Measurements from ENCODE around the gene TFDP3. TPM values are rescaled to one million over a fixed set of nuclear protein-coding genes. Genes with fewer than 3 reads are reported as not detected.

Gene TFDP3
- total RNA-seq, 2 experiments from 2014 or later, result not detected

DNA sequence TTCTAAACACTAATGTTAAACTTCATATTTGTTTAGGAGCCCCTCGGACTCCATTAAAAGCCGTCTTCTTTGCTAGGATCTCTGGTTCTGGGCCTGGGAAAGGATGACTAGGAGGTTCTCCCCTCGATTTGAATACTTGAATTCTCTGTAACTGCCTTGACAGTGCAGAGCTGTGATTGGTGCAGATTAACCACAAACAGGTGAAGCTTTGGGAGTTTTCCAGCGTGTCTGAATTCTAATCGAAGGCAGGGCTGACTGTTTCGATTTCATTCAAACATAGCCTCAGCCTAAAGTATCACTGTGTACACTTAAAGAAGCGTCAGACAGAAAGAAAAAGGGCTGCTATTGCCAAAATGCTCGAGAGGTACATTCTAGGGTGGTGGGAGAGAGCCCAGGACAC is 29.0 kb downstream of the TFDP3 start:
- POLR2A ChIA-PET, result no interaction called here

DNA sequence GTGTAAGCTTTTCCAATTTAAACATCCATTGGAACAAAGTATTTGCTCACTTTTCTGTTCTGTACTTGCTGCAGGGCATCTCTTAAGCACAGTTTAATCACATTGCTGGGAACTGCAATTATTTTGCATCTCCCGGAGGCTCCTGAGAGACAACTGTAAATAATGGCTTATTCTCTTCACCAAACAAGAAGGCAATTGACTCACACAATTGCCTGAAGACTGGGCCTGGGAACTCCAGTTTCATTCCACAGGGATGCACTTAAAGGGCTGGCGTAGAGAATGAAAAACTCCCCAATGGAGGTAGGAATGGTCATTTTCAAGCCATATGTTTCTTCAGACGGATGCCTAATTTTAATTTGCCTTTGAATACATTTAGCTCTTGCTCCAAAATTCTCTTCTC is 29.5 kb downstream of the TFDP3 start:
- ChIA-PET CTCF (no interaction called here), POLR2A (no interaction called here)

More for the DNA sequence above, 29.0 kb downstream of the TFDP3 start:
- CTCF ChIA-PET, result no interaction called here

DNA sequence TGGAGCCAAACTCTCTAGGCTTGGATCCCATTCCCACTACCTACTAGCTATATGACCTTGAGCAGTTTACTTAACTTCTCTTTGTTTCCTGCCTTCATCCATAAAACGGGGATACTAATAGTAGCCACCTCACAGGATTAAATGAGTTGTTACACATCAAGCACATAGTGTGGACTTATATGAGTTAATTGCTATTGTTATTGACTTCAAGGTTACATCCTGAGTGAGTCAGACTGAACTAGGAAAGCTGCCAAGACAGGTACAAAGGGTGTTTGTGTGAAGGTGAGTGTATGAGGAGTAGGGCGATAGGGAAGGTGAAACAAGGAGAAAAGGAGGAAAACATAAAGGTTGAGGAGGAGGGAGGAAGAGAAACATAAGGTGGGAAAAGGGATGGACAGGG is 32.2 kb downstream of the TFDP3 start:
- POLR2A ChIA-PET, result no interaction called here

DNA sequence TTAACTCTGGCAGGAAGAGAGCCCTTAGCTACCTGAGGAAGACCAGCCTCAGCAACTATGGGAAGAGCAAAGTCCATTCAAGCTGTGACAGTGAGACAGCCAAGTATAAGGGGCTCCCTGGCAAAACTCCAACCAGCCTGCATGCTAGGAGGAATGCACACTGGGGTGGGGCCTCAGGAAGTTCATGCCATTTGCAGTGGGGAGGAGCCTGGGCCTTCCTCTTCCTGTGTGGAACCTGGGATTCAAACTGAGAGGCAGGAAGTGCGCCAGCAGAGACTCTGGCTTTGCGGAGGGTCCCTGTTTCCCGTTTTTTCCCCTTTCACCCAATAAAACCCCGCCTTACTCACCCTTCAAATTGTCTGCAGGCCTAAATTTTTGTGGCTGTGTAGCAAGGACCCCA is 33.0 kb downstream of the TFDP3 start:
- POLR2A ChIA-PET, result no interaction called here

More for the DNA sequence above, 32.2 kb downstream of the TFDP3 start:
- CTCF ChIA-PET, result no interaction called here

DNA sequence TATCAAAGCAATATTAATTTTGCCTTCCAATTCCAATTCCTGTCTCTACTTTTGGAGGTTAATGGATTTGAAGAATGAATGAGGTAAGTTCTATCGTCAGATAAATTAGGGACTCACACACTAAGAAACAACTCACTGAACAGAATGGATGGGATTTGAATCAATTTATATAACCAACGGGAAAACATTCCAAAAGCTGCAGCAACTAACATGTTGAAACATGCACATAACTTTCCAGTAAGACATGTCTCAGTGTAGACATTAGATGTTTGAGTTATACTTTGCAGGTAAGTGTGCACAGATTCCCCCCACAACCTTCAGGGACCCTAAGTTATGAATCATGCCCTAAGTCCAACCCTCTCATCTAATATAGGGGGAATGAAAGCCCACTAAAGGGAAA is 34.3 kb downstream of the TFDP3 start:
- ChIA-PET POLR2A (no interaction called here), CTCF (no interaction called here)

More for the DNA sequence above, 33.0 kb downstream of the TFDP3 start:
- CTCF ChIA-PET, result no interaction called here

DNA sequence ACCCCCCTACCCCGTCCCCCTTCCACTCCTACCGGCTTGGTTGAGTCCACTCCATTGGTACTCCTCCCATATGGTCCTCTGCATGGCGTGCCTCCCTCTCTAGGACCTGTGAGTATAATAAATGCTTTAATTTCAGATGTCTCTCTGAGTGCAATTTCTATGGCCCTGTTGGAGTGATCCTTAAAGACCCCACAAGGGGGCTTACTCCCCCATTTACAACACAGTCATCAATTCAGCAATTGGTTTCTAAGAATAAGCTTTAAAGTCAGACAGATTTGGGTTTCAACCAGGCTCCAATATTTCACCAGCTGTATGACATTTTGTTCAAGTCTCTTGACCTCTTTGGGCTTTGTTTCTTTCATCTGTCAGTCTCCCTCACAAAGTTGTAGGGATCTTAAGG is 38.7 kb downstream of the TFDP3 start:
- POLR2A ChIA-PET, result no interaction called here
- CTCF ChIA-PET, result no interaction called here

GRCh38 chrX:133177202-133177601 is 41.0 kb downstream of the TFDP3 start:
- ChIA-PET POLR2A (no interaction called here), CTCF (no interaction called here)

- ChIA-PET POLR2A (no interaction called here), CTCF (no interaction called here)
Observed at GRCh38 chrX:133175605-133176004, 42.5 kb downstream of the TFDP3 start.

GRCh38 chrX:133175162-133175561 is 43.0 kb downstream of the TFDP3 start:
- CTCF ChIA-PET, result no interaction called here
- POLR2A ChIA-PET, result no interaction called here

GRCh38 chrX:133171962-133172708 is 46.0 kb downstream of the TFDP3 start:
- ChIA-PET CTCF (no interaction called here), POLR2A (no interaction called here)

Other genes with a start within 250 kb of the TFDP3 start
- gene USP26, start 121.2 kb downstream of the TFDP3 start, total RNA-seq, result not detected
- gene GPC4, start 197.1 kb upstream of the TFDP3 start, total RNA-seq, result not detected